Glutamatergic neuron (in vitro differentiated cells): Measurements from ENCODE around the gene MTMR4. TPM values are rescaled to one million over a fixed set of nuclear protein-coding genes. Genes with fewer than 3 reads are reported as not detected.
"Not testable (repeated sequence)": the region's sequence is repeated elsewhere in the genome, so short reads cannot be mapped to it uniquely, and the experiment has no call there.

Experiments
- DNase-seq: peaks from one replicate; pipeline ENCODE4 v3.0.0; 2022
- H3K27ac Mint-ChIP-seq: one replicate; pipeline ENCODE4 v1.8.0; 2020; ENCODE audit warnings: mild to moderate bottlenecking, mixed read lengths, inconsistent platforms; ENCODE audit not compliant: unreplicated experiment
- H3K27me3 Mint-ChIP-seq: one replicate; pipeline ENCODE4 v1.8.0; 2020; ENCODE audit warnings: mild to moderate bottlenecking, moderate library complexity, mixed read lengths, inconsistent platforms; ENCODE audit not compliant: unreplicated experiment
- H3K36me3 Mint-ChIP-seq: one replicate; pipeline ENCODE4 v1.8.0; 2020; ENCODE audit warnings: mild to moderate bottlenecking, mixed read lengths, inconsistent platforms; ENCODE audit not compliant: unreplicated experiment
- H3K4me1 Mint-ChIP-seq: one replicate; pipeline ENCODE4 v1.8.0; 2020; ENCODE audit warnings: mild to moderate bottlenecking, low read depth, mixed read lengths, inconsistent platforms; ENCODE audit not compliant: unreplicated experiment
- H3K4me3 Mint-ChIP-seq: one replicate; pipeline ENCODE4 v1.8.0; 2020; ENCODE audit warnings: mild to moderate bottlenecking, mixed read lengths, inconsistent platforms; ENCODE audit not compliant: unreplicated experiment
- H3K9me3 Mint-ChIP-seq: one replicate; pipeline ENCODE4 v1.8.0; 2020; ENCODE audit warnings: mild to moderate bottlenecking, moderate library complexity, mixed read lengths, inconsistent platforms; ENCODE audit not compliant: unreplicated experiment
- total RNA-seq: library from RNA; stranded (reverse); fragmentation: NEBNext Ultra II Directional; extraction: Animal tissue kit (Norgen Biotek cat#: 25700); gene quantifications from one replicate; pipeline ENCODE4 v1.2.1, GENCODE V29; 2021; ENCODE audit not compliant: unreplicated experiment
- TF ChIP-seq, protein P1 (sequence below): fragments of 200-600 bp; sonication (generic); IDR thresholded peaks from one replicate; pipeline ENCODE4 v1.5.0; 2021; ENCODE audit not compliant: partially characterized antibody, unreplicated experiment

Gene MTMR4
- total RNA-seq, 1 donor from 2014 or later: 152 TPM

DNA sequence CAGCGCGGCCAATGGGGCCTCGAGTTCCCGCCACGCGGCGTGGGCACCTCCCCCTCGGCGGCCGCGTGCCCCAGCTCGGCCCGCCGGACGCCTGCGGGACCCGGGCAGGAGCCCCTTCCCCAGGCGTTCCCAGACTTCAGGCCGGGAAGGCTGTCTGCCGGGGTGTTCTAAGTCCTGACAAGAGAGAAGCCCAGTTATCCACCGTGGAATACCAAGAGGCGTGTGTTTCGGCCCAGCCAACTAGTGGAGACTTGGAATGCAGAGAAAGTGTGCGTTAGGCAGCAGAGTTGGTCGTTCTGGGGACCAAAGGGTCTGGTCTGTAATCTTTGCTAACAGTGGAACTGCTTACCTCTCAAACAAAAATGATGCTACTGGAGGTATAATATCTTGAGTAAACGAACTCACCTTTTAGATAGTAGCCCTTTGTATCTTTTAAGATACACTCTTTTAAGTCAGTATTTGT, 26.0 kb downstream of the MTMR4 start:
- Mint-ChIP-seq H3K9me3 (peaks cover 3% of the 10 kb centered on the region), H3K27ac (no peak overlapping the region), H3K4me3 (no peak overlapping the region), H3K36me3 (peaks cover 7% of the 10 kb centered on the region), H3K27me3 (no peaks in the 10 kb centered on the region), H3K4me1 (no peaks in the 10 kb centered on the region)
- TF ChIP-seq, protein P1, sequence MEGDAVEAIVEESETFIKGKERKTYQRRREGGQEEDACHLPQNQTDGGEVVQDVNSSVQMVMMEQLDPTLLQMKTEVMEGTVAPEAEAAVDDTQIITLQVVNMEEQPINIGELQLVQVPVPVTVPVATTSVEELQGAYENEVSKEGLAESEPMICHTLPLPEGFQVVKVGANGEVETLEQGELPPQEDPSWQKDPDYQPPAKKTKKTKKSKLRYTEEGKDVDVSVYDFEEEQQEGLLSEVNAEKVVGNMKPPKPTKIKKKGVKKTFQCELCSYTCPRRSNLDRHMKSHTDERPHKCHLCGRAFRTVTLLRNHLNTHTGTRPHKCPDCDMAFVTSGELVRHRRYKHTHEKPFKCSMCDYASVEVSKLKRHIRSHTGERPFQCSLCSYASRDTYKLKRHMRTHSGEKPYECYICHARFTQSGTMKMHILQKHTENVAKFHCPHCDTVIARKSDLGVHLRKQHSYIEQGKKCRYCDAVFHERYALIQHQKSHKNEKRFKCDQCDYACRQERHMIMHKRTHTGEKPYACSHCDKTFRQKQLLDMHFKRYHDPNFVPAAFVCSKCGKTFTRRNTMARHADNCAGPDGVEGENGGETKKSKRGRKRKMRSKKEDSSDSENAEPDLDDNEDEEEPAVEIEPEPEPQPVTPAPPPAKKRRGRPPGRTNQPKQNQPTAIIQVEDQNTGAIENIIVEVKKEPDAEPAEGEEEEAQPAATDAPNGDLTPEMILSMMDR: no peak
- DNase-seq: no peak

- peak; percentile 49 for DNase-seq
- Mint-ChIP-seq H3K36me3 (peaks cover 7% of the 10 kb centered on the region), H3K4me1 (no peaks in the 10 kb centered on the region), H3K4me3 (no peak within 1 kb of the TSS), H3K9me3 (peaks cover 3% of the 10 kb centered on the region), H3K27ac (no peak within 1 kb of the TSS), H3K27me3 (no peaks in the 10 kb centered on the region)
- TF ChIP-seq, protein P1: peak; percentile 34
Observed at GRCh38 chr17:58487589-58488427, 26.6 kb downstream of the MTMR4 start, which contains the start of gene HSF5. HSF5 (minus strand) TSS chr17:58488408; CDS start chr17:58488274, 134 bp downstream.

GRCh38 chr17:58484600-58484999, 29.8 kb downstream of the MTMR4 start:
- no peaks in the 10 kb centered on the region for H3K4me1 Mint-ChIP-seq
- no peaks in the 10 kb centered on the region for H3K27me3 Mint-ChIP-seq
- DNase-seq: no peak
- no peak overlapping the region for H3K27ac Mint-ChIP-seq
- peaks cover 3% of the 10 kb centered on the region for H3K9me3 Mint-ChIP-seq
- no peak overlapping the region for H3K4me3 Mint-ChIP-seq
- TF ChIP-seq, protein P1: no peak
- H3K36me3 Mint-ChIP-seq: no peaks in the 10 kb centered on the region

DNA sequence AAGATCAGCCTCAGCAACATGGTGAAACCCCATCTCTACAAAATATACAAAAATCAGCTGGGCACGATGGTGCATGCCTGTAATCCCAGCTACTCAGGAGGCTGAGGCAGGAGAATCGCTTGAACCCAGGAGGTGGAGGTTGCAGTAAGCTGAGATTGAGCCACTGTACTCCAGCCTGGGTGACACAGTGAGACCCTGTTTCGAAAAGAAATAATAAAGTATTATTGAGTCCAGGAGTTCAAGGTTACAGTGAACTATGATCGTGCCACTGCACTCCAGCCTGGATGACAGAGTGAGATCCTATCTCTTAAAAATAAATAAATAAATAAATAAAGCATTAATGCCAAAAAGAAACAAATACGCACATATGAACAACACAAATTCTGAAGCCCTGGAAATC, 32.6 kb downstream of the MTMR4 start:
- not testable (repeated sequence) for H3K4me3 Mint-ChIP-seq, DNase-seq, H3K27me3 Mint-ChIP-seq, H3K36me3 Mint-ChIP-seq, H3K9me3 Mint-ChIP-seq, H3K27ac Mint-ChIP-seq, H3K4me1 Mint-ChIP-seq

DNA sequence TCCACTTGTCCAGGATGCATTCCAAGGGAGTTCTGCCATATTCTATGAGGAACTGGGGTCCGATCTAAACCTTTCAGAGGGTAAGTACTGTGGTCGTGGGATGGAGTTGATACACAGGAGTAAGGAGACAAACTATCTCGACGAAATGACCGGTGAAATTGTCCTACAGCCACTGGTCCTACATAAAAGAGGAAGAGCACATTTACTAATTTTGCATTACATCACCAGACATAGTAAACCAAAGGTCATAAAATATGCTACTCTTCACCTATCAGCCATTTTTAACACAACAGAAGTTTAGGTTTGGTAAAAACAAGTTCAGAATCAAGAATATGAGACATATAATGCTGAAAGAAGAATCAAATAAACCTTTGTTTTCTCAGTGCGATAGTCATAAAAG, 34.3 kb downstream of the MTMR4 start:
- no peak overlapping the region for H3K27ac Mint-ChIP-seq
- no peaks in the 10 kb centered on the region for H3K4me1 Mint-ChIP-seq
- no peaks in the 10 kb centered on the region for H3K9me3 Mint-ChIP-seq
- no peaks in the 10 kb centered on the region for H3K27me3 Mint-ChIP-seq
- TF ChIP-seq, protein P1: no peak
- no peak for DNase-seq
- H3K36me3 Mint-ChIP-seq: no peaks in the 10 kb centered on the region
- H3K4me3 Mint-ChIP-seq: no peak overlapping the region
